GM12801 (cell line): ENCODE data around the gene GATAD2A.

ENCODE experiments used
- CTCF ChIP-seq: IDR thresholded peaks from one replicate; pipeline ENCODE4 v1.5.1; 2011; ENCODE audit warnings: control low read depth; ENCODE audit not compliant: insufficient read length; ENCODE audit errors: extremely low read depth

The GATAD2A gene

DNA sequence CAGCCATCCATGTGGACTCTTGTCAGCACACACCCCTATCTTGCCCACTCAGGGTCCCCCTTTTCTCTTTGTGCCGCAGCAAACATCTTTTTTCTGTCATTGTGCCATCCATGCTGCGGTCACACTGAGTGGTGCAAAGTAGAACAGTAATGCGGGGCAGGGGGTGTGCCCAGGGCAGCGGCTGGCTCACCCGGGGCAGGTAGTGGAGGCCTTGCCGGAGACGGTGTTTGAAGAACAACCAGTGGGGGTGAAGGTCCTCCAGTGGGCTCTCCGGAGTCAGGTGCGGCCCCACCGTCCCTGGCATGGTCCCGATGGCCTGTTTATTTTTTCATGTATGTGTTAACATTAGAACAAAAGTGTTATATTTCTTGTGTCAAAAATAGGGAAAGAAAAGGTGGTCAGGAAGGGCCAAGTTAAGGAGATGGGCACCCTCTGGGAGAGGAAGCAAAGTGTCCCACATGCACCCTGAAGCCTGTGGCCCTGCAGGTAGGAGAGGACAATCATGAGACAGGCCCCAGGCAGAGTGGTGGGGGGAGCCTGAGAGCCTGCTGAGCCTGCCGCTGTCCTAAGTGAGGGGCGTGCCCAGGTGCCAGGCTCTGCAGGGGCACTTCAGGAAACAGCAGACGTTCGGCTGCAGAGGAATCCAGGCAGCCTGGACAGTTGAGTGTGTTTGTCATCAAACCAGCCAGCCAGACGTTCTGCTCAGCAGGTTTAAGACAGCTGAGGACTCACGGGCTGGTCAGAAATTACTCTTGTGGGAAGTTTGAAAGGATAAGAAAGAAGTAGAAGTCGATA is 97.5 kb downstream of the GATAD2A start:
- no peak for TF ChIP-seq CTCF

GRCh38 chr19:19504754-19505668 is 99.5 kb downstream of the GATAD2A start:
- no peak for TF ChIP-seq CTCF

- TF ChIP-seq CTCF, result no peak
These were observed 100.3 kb downstream of the GATAD2A start for GRCh38 chr19:19505669-19506326.

GRCh38 chr19:19506592-19506991 is 101.1 kb downstream of the GATAD2A start:
- TF ChIP-seq CTCF, result no peak

DNA sequence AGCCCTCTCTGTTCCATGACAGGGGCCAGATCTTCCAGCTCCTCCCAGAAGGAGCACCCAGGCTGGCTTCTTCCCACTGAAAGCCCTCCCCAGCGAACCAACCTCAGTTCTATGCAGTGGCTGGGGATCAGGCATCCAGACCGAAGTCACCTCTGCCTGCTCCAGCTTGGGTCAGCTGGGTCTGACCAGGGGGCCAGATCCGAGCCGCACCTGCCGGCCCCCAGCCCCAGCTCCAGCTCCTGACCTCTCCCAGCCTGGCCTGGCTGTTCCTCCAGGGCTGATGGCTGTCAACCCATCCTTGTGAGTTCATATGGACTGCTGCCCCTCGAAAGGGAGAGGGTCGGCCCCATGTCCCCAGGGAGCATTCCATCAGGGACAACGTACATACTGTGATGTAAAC is 101.9 kb downstream of the GATAD2A start:
- TF ChIP-seq CTCF, result no peak

DNA sequence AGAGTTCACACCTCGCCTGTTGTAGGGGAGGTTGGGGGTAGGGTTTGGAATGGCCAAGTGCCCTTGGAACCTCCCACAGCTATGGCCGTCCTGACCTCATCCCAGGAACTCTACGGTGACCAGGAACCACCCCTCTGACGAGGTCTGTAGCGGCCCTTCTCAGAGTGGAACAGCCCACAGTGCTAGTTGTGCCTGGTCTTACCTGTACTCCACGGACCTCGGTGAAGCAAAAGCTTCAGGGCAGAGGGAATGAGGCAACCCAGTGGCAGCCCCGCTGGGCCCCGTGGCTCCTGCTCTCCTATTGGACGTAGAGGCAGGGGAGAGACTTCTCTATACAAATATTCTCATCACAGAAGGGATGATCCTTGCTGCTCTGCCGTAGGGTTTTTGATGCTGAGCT is 102.7 kb downstream of the GATAD2A start:
- no peak for TF ChIP-seq CTCF

GRCh38 chr19:19510432-19510831 is 105.0 kb downstream of the GATAD2A start:
- TF ChIP-seq CTCF, result no peak
